ENCODE data around the gene KSR1. TPM values are rescaled to one million over a fixed set of nuclear protein-coding genes. Genes with fewer than 3 reads are reported as not detected.

KSR1 gene
- total RNA-seq, 1 donor from 2014 or later = 25.6 TPM

DNA sequence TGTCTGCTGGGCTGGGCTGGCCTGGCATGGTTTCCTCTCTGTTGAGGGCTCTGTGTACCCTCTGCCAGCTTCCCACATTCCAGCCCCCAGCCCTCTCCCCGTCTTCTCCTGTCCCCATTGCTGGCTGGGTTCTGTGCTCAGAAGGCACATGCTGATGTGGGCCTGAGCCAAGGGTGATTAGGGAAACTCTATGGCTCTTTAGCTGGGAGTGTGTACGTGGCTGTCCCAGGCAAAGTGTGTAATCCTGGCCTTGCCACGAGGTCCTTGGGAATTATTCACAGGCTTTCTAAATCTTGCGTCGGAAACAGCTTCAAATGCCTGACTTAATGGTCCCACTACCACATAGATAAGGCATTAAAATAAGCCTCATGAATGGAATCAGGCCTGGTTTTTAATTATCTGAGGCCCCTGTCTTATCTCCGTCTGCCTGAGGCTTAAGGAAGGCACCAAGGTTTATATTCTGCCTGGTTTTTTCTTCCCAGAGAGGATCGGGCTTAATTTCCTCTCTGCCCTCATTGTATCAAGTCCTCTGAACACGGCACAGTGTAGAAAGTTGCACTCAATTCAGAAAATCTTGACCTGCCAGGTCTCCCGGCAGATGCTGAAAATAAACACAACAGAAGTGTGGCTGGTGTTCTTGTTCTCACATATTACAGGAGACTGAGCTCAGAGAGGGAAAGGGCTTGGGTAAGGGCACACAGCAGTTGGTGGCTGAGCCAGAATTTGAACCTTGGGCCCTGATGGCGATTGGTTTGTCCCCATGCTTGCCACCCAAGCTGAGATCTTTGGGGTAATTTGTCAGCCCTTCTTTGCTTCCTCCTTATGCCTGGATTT lies 121.9 kb downstream of the KSR1 start:
- Histone ChIP-seq H3K4me3 (ENCODE audit: low read length in 3 of 3) (peak overlapping the region; percentile 50 to 83 (median 81)), H3K4me1 (ENCODE audit: control insufficient read depth in 3 of 3, insufficient read depth in 3 of 3, low read length in 3 of 3) (peaks cover 56 to 72% (median 63%) of the 10 kb centered on the region in 3 donors)

DNA sequence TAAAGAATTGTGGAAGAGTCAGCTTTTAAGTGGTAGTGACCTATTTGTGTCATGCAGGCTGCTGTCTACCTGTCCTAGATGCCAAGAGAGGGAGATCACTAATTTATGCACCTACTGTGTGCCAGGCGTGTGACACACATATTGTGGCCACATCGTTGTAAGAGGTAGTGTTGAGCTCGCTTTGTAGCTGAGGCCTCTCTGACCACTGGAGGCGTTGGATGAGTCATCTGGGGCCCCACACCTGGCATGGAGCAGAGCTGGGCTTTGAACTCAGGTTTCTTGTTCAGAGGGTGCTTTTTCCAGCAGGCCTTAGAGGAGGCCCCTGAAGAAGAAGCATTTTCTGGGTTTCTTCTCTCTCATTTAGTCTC lies 122.5 kb downstream of the KSR1 start:
- peak overlapping the region; percentile 50 to 83 (median 81) for H3K4me3 ChIP-seq (ENCODE audit: low read length in 3 of 3)
- peaks cover 56 to 75% (median 66%) of the 10 kb centered on the region in 3 donors for H3K4me1 ChIP-seq (ENCODE audit: control insufficient read depth in 3 of 3, insufficient read depth in 3 of 3, low read length in 3 of 3)
- peak overlapping the region; percentile 99 for H3K27ac ChIP-seq (ENCODE audit: low read depth, low read length)
- H3K36me3 ChIP-seq (ENCODE audit: control insufficient read depth in 3 of 3, insufficient read depth in 3 of 3, low read length in 3 of 3) = peaks cover 6 to 12% (median 11%) of the 10 kb centered on the region in 3 donors
- no peaks in the 10 kb centered on the region for H3K9me3 ChIP-seq (ENCODE audit: control insufficient read depth in 3 of 3, low read length in 3 of 3)
- H3K9ac ChIP-seq (ENCODE audit: low read depth in 1 of 3, low read length in 3 of 3) = peak overlapping the region; percentile 94 to 97 (median 94)
- no peaks in the 10 kb centered on the region for H3K27me3 ChIP-seq (ENCODE audit: control insufficient read depth in 3 of 3, insufficient read depth in 3 of 3, low read length in 3 of 3)

More for the DNA sequence above, 121.9 kb downstream of the KSR1 start:
- Histone ChIP-seq H3K27ac (ENCODE audit: low read depth, low read length) (peak overlapping the region; percentile 99), H3K36me3 (ENCODE audit: control insufficient read depth in 3 of 3, insufficient read depth in 3 of 3, low read length in 3 of 3) (peaks cover under 1 to 8% (median 7%) of the 10 kb centered on the region in 3 donors), H3K27me3 (ENCODE audit: control insufficient read depth in 3 of 3, insufficient read depth in 3 of 3, low read length in 3 of 3) (no peaks in the 10 kb centered on the region), H3K9me3 (ENCODE audit: control insufficient read depth in 3 of 3, low read length in 3 of 3) (no peaks in the 10 kb centered on the region), H3K9ac (ENCODE audit: low read depth in 1 of 3, low read length in 3 of 3) (peak overlapping the region; percentile 94 to 97 (median 94))

DNA sequence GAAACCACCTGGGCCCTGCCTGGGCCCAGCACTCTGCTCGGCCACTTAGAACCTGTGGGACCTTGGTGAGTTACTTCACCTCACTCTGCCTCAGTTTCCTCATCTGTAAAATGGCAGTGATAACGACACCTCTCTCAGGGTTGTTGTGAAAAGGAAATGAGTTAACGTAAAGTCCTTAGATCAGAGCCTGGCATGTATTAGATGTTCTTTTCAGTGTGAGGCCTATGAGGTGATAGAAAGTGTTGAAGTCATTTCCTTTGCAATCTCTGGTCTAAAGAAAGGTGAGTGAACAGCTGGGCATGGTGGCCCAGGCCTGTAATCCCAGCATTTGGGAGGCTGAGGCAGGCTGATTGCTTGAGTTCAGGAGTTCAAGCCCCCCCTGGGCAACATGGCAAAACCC lies 123.1 kb downstream of the KSR1 start:
- H3K27ac ChIP-seq (ENCODE audit: low read depth, low read length) = peak overlapping the region; percentile 99
- no peaks in the 10 kb centered on the region for H3K27me3 ChIP-seq (ENCODE audit: control insufficient read depth in 3 of 3, insufficient read depth in 3 of 3, low read length in 3 of 3)
- peaks cover 11 to 16% (median 15%) of the 10 kb centered on the region in 3 donors for H3K36me3 ChIP-seq (ENCODE audit: control insufficient read depth in 3 of 3, insufficient read depth in 3 of 3, low read length in 3 of 3)
- peak overlapping the region; percentile 50 to 83 (median 81) for H3K4me3 ChIP-seq (ENCODE audit: low read length in 3 of 3)
- no peaks in the 10 kb centered on the region for H3K9me3 ChIP-seq (ENCODE audit: control insufficient read depth in 3 of 3, low read length in 3 of 3)
- peaks cover 56 to 75% (median 65%) of the 10 kb centered on the region in 3 donors for H3K4me1 ChIP-seq (ENCODE audit: control insufficient read depth in 3 of 3, insufficient read depth in 3 of 3, low read length in 3 of 3)
- H3K9ac ChIP-seq (ENCODE audit: low read depth in 1 of 3, low read length in 3 of 3) = peak overlapping the region; percentile 44 to 97 (median 94)

DNA sequence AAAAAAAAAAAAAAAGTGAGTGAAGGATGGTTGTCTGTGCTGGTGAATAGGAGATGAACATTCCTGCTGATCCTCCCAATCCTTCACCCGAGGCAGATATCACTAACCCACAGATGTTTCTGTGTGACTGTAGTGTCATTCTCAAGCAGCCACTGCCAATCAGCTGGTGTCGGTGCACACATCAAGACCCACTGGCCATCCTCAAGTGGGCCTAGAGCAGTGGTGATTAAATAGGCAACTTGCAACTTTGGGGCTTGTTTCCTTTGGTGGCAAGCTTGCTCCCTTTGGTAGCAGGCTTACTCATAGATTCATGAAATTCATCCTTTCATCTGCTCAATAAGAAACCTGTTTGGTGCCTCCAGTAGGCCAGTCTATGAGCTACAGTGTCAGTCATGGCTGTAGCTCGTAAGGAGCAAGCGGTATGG lies 123.7 kb downstream of the KSR1 start:
- H3K9ac ChIP-seq (ENCODE audit: low read depth in 1 of 3, low read length in 3 of 3) = peak overlapping the region in 2 of 3 donors; percentile 94 to 97
- no peaks in the 10 kb centered on the region for H3K9me3 ChIP-seq (ENCODE audit: control insufficient read depth in 3 of 3, low read length in 3 of 3)
- peak overlapping the region in 2 of 3 donors; percentile 22 to 33 for H3K4me3 ChIP-seq (ENCODE audit: low read length in 3 of 3)
- peaks cover 17 to 19% (median 18%) of the 10 kb centered on the region in 3 donors for H3K36me3 ChIP-seq (ENCODE audit: control insufficient read depth in 3 of 3, insufficient read depth in 3 of 3, low read length in 3 of 3)
- H3K27me3 ChIP-seq (ENCODE audit: control insufficient read depth in 3 of 3, insufficient read depth in 3 of 3, low read length in 3 of 3) = no peaks in the 10 kb centered on the region
- no peak overlapping the region for H3K27ac ChIP-seq (ENCODE audit: low read depth, low read length)
- H3K4me1 ChIP-seq (ENCODE audit: control insufficient read depth in 3 of 3, insufficient read depth in 3 of 3, low read length in 3 of 3) = peaks cover 57 to 78% (median 63%) of the 10 kb centered on the region in 3 donors

DNA sequence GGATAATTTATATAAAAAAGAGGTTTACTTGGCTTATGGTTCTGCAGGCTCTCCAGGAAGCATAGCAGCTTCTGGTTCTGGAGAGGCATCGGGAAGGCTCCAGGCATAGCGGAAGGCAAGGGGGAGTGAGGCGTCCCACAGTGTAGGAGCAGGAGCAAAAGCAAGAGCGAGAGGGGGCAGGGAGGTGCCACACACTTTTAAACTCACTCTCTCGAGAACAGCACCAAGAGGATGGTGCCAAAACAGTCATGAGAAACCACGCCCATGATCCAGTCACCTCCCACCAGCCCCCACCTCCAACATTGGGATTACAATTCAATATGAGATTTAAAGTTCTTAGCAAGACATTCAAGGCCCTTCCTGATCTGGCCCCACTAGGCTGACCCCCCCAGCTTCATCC lies 124.8 kb downstream of the KSR1 start:
- no peaks in the 10 kb centered on the region for H3K27me3 ChIP-seq (ENCODE audit: control insufficient read depth in 3 of 3, insufficient read depth in 3 of 3, low read length in 3 of 3)
- H3K9me3 ChIP-seq (ENCODE audit: control insufficient read depth in 3 of 3, low read length in 3 of 3) = no peaks in the 10 kb centered on the region
- no peak overlapping the region for H3K4me3 ChIP-seq (ENCODE audit: low read length in 3 of 3)
- peak overlapping the region in 1 of 3 donors; percentile 55 for H3K9ac ChIP-seq (ENCODE audit: low read depth in 1 of 3, low read length in 3 of 3)
- H3K36me3 ChIP-seq (ENCODE audit: control insufficient read depth in 3 of 3, insufficient read depth in 3 of 3, low read length in 3 of 3) = peaks cover 27 to 29% (median 29%) of the 10 kb centered on the region in 3 donors
- peaks cover 60 to 87% (median 68%) of the 10 kb centered on the region in 3 donors for H3K4me1 ChIP-seq (ENCODE audit: control insufficient read depth in 3 of 3, insufficient read depth in 3 of 3, low read length in 3 of 3)
- no peak overlapping the region for H3K27ac ChIP-seq (ENCODE audit: low read depth, low read length)

DNA sequence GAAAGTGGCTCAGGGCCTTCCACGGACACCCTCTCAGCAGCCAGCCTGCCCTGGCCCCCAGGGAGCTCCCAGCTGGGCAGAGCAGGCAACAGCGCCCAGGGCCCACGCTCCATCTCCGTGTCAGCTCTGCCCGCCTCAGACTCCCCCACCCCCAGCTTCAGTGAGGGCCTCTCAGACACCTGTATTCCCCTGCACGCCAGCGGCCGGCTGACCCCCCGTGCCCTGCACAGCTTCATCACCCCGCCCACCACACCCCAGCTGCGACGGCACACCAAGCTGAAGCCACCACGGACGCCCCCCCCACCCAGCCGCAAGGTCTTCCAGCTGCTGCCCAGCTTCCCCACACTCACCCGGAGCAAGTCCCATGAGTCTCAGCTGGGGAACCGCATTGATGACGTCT lies 126.4 kb downstream of the KSR1 start:
- H3K9ac ChIP-seq (ENCODE audit: low read depth in 1 of 3, low read length in 3 of 3) = peak overlapping the region in 1 of 3 donors; percentile 25
- peaks cover 50 to 80% (median 57%) of the 10 kb centered on the region in 3 donors for H3K4me1 ChIP-seq (ENCODE audit: control insufficient read depth in 3 of 3, insufficient read depth in 3 of 3, low read length in 3 of 3)
- no peaks in the 10 kb centered on the region for H3K27me3 ChIP-seq (ENCODE audit: control insufficient read depth in 3 of 3, insufficient read depth in 3 of 3, low read length in 3 of 3)
- H3K4me3 ChIP-seq (ENCODE audit: low read length in 3 of 3) = no peak overlapping the region
- H3K36me3 ChIP-seq (ENCODE audit: control insufficient read depth in 3 of 3, insufficient read depth in 3 of 3, low read length in 3 of 3) = peaks cover 41 to 42% (median 42%) of the 10 kb centered on the region in 3 donors
- H3K27ac ChIP-seq (ENCODE audit: low read depth, low read length) = no peak overlapping the region
- H3K9me3 ChIP-seq (ENCODE audit: control insufficient read depth in 3 of 3, low read length in 3 of 3) = no peaks in the 10 kb centered on the region

DNA sequence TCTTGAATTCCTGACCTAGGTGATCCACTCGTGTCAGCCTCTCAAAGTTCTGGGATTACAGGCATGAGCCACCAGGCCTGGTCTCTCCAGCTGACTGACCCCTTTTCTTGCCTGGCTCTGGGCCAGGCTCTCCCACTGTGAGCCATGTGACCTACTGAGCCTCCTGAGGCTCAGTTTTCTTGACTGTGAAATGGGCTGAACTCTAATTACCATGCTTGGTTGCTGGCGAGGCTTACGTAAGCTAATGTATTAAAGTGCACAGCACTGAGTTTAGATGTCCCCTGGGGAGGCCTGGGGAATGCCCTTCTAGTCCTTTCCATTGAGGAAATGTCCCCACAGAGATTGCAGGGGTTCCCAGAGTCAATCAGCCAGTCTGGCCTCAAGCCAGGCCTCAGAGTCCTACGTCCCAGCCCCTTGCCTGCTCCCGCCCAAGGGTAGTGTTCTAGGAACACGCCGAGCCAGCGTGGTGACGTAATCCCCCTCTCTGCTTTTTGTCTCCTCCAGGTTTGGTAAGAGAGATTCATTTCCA lies 129.0 kb downstream of the KSR1 start:
- H3K27ac ChIP-seq (ENCODE audit: low read depth, low read length) = no peak overlapping the region
- no peaks in the 10 kb centered on the region for H3K9me3 ChIP-seq (ENCODE audit: control insufficient read depth in 3 of 3, low read length in 3 of 3)
- peaks cover 53 to 65% (median 54%) of the 10 kb centered on the region in 3 donors for H3K36me3 ChIP-seq (ENCODE audit: control insufficient read depth in 3 of 3, insufficient read depth in 3 of 3, low read length in 3 of 3)
- H3K9ac ChIP-seq (ENCODE audit: low read depth in 1 of 3, low read length in 3 of 3) = no peak overlapping the region
- no peaks in the 10 kb centered on the region for H3K27me3 ChIP-seq (ENCODE audit: control insufficient read depth in 3 of 3, insufficient read depth in 3 of 3, low read length in 3 of 3)
- peaks cover 26 to 57% (median 35%) of the 10 kb centered on the region in 3 donors for H3K4me1 ChIP-seq (ENCODE audit: control insufficient read depth in 3 of 3, insufficient read depth in 3 of 3, low read length in 3 of 3)
- no peak overlapping the region for H3K4me3 ChIP-seq (ENCODE audit: low read length in 3 of 3)

DNA sequence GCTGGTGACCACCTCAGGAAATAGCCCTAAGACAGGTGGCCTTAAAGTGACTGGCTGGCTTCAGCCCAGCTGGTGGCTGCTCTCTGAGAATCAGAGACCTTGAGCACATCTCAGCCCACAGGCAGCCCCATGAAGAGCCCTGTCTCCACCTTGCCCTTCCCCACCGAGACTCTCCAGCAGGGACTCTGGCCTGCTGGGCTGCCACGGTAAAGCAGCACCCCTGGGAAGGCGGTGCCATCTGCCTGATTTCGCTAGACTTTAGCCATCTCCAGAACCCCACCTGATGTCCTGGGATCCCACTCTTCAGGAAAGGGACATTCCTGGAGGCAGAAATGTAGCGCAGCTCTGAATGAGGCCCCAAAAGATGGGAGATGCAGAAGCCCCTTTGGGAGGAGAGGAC lies 129.5 kb downstream of the KSR1 start:
- Histone ChIP-seq H3K4me3 (ENCODE audit: low read length in 3 of 3) (no peak overlapping the region), H3K9me3 (ENCODE audit: control insufficient read depth in 3 of 3, low read length in 3 of 3) (no peaks in the 10 kb centered on the region), H3K4me1 (ENCODE audit: control insufficient read depth in 3 of 3, insufficient read depth in 3 of 3, low read length in 3 of 3) (peaks cover 24 to 57% (median 33%) of the 10 kb centered on the region in 3 donors), H3K36me3 (ENCODE audit: control insufficient read depth in 3 of 3, insufficient read depth in 3 of 3, low read length in 3 of 3) (peaks cover 57 to 71% (median 59%) of the 10 kb centered on the region in 3 donors), H3K9ac (ENCODE audit: low read depth in 1 of 3, low read length in 3 of 3) (no peak overlapping the region), H3K27ac (ENCODE audit: low read depth, low read length) (peak overlapping the region; percentile 55), H3K27me3 (ENCODE audit: control insufficient read depth in 3 of 3, insufficient read depth in 3 of 3, low read length in 3 of 3) (no peaks in the 10 kb centered on the region)

DNA sequence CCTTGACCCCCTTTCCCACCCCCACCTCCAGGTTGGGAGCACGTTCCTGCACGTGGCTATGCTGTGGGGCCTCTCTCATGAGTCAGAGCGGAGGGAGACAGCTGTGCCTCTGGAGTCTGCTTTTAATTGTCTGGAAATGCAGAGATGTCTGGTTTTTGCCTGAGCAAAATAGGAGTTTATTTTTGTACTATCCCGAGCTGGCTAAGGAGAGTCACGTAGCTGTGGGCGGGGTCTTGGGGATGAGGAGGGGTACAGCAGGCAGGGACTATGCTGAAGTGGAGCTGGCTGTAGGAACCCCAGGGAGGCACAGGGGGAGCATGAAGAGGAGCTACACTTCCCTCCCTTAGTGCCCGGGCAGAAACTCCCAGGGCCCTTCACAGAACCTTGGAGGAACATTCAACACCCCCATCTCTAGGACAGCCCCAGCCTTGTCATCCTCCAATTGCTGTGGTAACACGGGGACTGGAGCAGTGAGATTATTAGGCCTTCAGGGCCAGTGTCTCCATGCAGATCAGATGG lies 130.0 kb downstream of the KSR1 start:
- Histone ChIP-seq H3K27me3 (ENCODE audit: control insufficient read depth in 3 of 3, insufficient read depth in 3 of 3, low read length in 3 of 3) (no peaks in the 10 kb centered on the region), H3K4me3 (ENCODE audit: low read length in 3 of 3) (no peak overlapping the region), H3K9ac (ENCODE audit: low read depth in 1 of 3, low read length in 3 of 3) (no peak overlapping the region), H3K4me1 (ENCODE audit: control insufficient read depth in 3 of 3, insufficient read depth in 3 of 3, low read length in 3 of 3) (peaks cover 26 to 57% (median 32%) of the 10 kb centered on the region in 3 donors), H3K27ac (ENCODE audit: low read depth, low read length) (peak overlapping the region; percentile 55), H3K9me3 (ENCODE audit: control insufficient read depth in 3 of 3, low read length in 3 of 3) (no peaks in the 10 kb centered on the region), H3K36me3 (ENCODE audit: control insufficient read depth in 3 of 3, insufficient read depth in 3 of 3, low read length in 3 of 3) (peaks cover 60 to 75% (median 60%) of the 10 kb centered on the region in 3 donors)
